Smooth muscle cell (in vitro differentiated cells): ENCODE results near the gene CLCNKB. TPM values are rescaled to one million over a fixed set of nuclear protein-coding genes. Genes with fewer than 3 reads are reported as not detected.
"Not testable (repeated sequence)": the region's sequence is repeated elsewhere in the genome, so short reads cannot be mapped to it uniquely, and the experiment has no call there.

Source experiments
- DNase-seq: peaks from one replicate; lab custom pipeline; 2025; ENCODE audit not compliant: unreplicated experiment; lab: John Stamatoyannopoulos, UW
- H2AFZ ChIP-seq: fragments of 200-600 bp; sonication (generic); 2 replicates; pipeline ENCODE4 v1.6.0; 2016; ENCODE audit warnings: antibody characterized with exemption, low read depth, mild to moderate bottlenecking
- H3F3A ChIP-seq: fragments of 200-600 bp; sonication (generic); 2 replicates; pipeline ENCODE4 v1.6.0; 2017; ENCODE audit warnings: antibody characterized with exemption, low read depth
- H3K27ac ChIP-seq: fragments of 200-600 bp; sonication (generic); 2 replicates; pipeline ENCODE4 v1.5.1; 2016; ENCODE audit warnings: low read depth, mild to moderate bottlenecking
- H3K27me3 ChIP-seq: fragments of 200-600 bp; sonication (generic); 2 replicates; pipeline ENCODE4 v1.6.1; 2016; ENCODE audit warnings: low read depth, mild to moderate bottlenecking
- H3K36me3 ChIP-seq: fragments of 200-600 bp; sonication (generic); 2 replicates; pipeline ENCODE4 v1.5.1; 2016; ENCODE audit warnings: low read depth
- H3K4me1 ChIP-seq: fragments of 200-600 bp; sonication (generic); 2 replicates; pipeline ENCODE4 v1.5.1; 2016; ENCODE audit warnings: low read depth
- H3K4me2 ChIP-seq: fragments of 200-600 bp; sonication (generic); 2 replicates; pipeline ENCODE4 v1.6.0; 2016; ENCODE audit warnings: mild to moderate bottlenecking
- H3K4me3 ChIP-seq: fragments of 200-600 bp; sonication (generic); 2 replicates; pipeline ENCODE4 v1.5.1; 2016; ENCODE audit warnings: mild to moderate bottlenecking
- H3K79me2 ChIP-seq: fragments of 200-600 bp; sonication (generic); 2 replicates; pipeline ENCODE4 v1.6.0; 2016; ENCODE audit warnings: low read depth, mild to moderate bottlenecking
- H3K9ac ChIP-seq: fragments of 200-600 bp; sonication (generic); 2 replicates; pipeline ENCODE4 v1.6.0; 2016; ENCODE audit warnings: low read depth
- H3K9me3 ChIP-seq: fragments of 200-600 bp; sonication (generic); replicated peaks from 2 replicates; pipeline ENCODE4 v1.5.1; 2016; ENCODE audit warnings: low read depth
- H4K20me1 ChIP-seq: fragments of 200-600 bp; sonication (generic); 2 replicates; pipeline ENCODE4 v1.6.0; 2016; ENCODE audit warnings: low read depth
- CTCF ChIP-seq: fragments of 200-600 bp; sonication (generic); IDR thresholded peaks from 2 replicates; pipeline ENCODE4 v1.5.1; 2017; ENCODE audit warnings: borderline replicate concordance, mild to moderate bottlenecking, antibody characterized with exemption; ENCODE audit not compliant: insufficient read depth, poor library complexity, severe bottlenecking
- WGBS: methylation state at CpG from one replicate; pipeline ENCODE4 v1.1.7; 2016; ENCODE audit warnings: low lambda C conversion rate; 5-methylcytosine and 5-hydroxymethylcytosine counted together
- polyA plus RNA-seq: library from polyadenylated mRNA; unstranded; fragments of >200 nt; fragmentation: Nextera tagmentation; extraction: Ambion mirVana; gene quantifications from 2 replicates; pipeline ENCODE4 v1.2.1, GENCODE V29; 2016
- total RNA-seq: library from RNA; depleted of rRNA; stranded (reverse); fragments of >200 nt; gene quantifications from 2 replicates; pipeline ENCODE4 v1.2.3, GENCODE V29; 2014

CLCNKB gene
- total and polyA plus RNA-seq, 2 experiments from 2014 or later = 0.76 to 0.86 TPM

- 88% methylated on average over 9 of the region's 9 CpGs for WGBS
- Histone ChIP-seq H3K9me3 (no peaks in the 10 kb centered on the region), H4K20me1 (no peaks in the 10 kb centered on the region), H3K4me2 (no peak overlapping the region), H2AFZ (no peak overlapping the region), H3F3A (no peaks in the 10 kb centered on the region), H3K27me3 (no peaks in the 10 kb centered on the region), H3K27ac (no peak overlapping the region), H3K36me3 (no peaks in the 10 kb centered on the region), H3K4me1 (no peaks in the 10 kb centered on the region), H3K4me3 (no peak overlapping the region), H3K9ac (no peak overlapping the region), H3K79me2 (no peaks in the 10 kb centered on the region)
- TF ChIP-seq CTCF = no peak
- DNase-seq = no peak
Measured at GRCh38 chr1:15997637-15998280, 45.8 kb upstream of the CLCNKB start.

GRCh38 chr1:15998929-15999328, 44.7 kb upstream of the CLCNKB start:
- no peaks in the 10 kb centered on the region for H3K27me3 ChIP-seq
- 95% methylated on average over 11 of the region's 11 CpGs for WGBS
- no peak overlapping the region for H3K4me3 ChIP-seq
- no peak for DNase-seq
- no peaks in the 10 kb centered on the region for H3K79me2 ChIP-seq
- H3K36me3 ChIP-seq = no peaks in the 10 kb centered on the region
- H3K9me3 ChIP-seq = no peaks in the 10 kb centered on the region
- H3K4me1 ChIP-seq = no peaks in the 10 kb centered on the region
- H3F3A ChIP-seq = no peaks in the 10 kb centered on the region
- no peak overlapping the region for H3K4me2 ChIP-seq
- H4K20me1 ChIP-seq = no peaks in the 10 kb centered on the region
- no peak for TF ChIP-seq CTCF
- H2AFZ ChIP-seq = no peak overlapping the region
- no peak overlapping the region for H3K27ac ChIP-seq
- no peak overlapping the region for H3K9ac ChIP-seq

GRCh38 chr1:16001274-16001673, 42.3 kb upstream of the CLCNKB start:
- H3F3A ChIP-seq, H3K27ac ChIP-seq, H4K20me1 ChIP-seq, H3K4me2 ChIP-seq, H3K79me2 ChIP-seq, H3K9me3 ChIP-seq, H2AFZ ChIP-seq, DNase-seq, H3K27me3 ChIP-seq, H3K4me3 ChIP-seq, H3K9ac ChIP-seq, H3K4me1 ChIP-seq, H3K36me3 ChIP-seq: not testable (repeated sequence)
- WGBS = 85% methylated on average over 10 of the region's 10 CpGs

- Histone ChIP-seq H3K9ac (no peak overlapping the region), H3K4me2 (no peak overlapping the region), H3K4me1 (no peaks in the 10 kb centered on the region), H3F3A (no peaks in the 10 kb centered on the region), H3K9me3 (no peaks in the 10 kb centered on the region), H3K27me3 (no peaks in the 10 kb centered on the region), H4K20me1 (no peaks in the 10 kb centered on the region), H3K4me3 (no peak overlapping the region), H3K36me3 (no peaks in the 10 kb centered on the region), H3K27ac (no peak overlapping the region), H3K79me2 (no peaks in the 10 kb centered on the region), H2AFZ (no peak overlapping the region)
- 88% methylated on average over 5 of the region's 5 CpGs for WGBS
- no peak for TF ChIP-seq CTCF
- no peak for DNase-seq
Measured at GRCh38 chr1:16005597-16005996, 38.0 kb upstream of the CLCNKB start.
